K562 (cell line): ENCODE results near the gene QKI. TPM values are rescaled to one million over a fixed set of nuclear protein-coding genes. Genes with fewer than 3 reads are reported as not detected.

ENCODE experiments used
- BACH1 ChIP-seq: fragments of 200-800 bp; sonication (Bioruptor generic); IDR thresholded peaks from 2 replicates; pipeline ENCODE4 v1.6.1; 2016; ENCODE audit warnings: missing genetic modification characterization, missing compliant biosample characterization
- DEAF1 ChIP-seq: fragments of 450-650 bp; formaldehyde crosslinking; IDR thresholded peaks from 2 replicates; pipeline ENCODE4 v1.4.0; 2020; ENCODE audit warnings: mild to moderate bottlenecking, moderate library complexity
- ERF ChIP-seq: fragments of 450-650 bp; formaldehyde crosslinking; IDR thresholded peaks from 2 replicates; pipeline ENCODE4 v1.4.0; 2020; ENCODE audit warnings: mild to moderate bottlenecking, mixed read lengths
- ILF3 ChIP-seq: fragments of 450-650 bp; IDR thresholded peaks from 2 replicates; pipeline ENCODE4 v1.6.1; 2018; ENCODE audit warnings: antibody characterized with exemption, mild to moderate bottlenecking, moderate library complexity, borderline replicate concordance
- JUNB ChIP-seq: fragments of 450-650 bp; formaldehyde crosslinking; conservative IDR thresholded peaks from 2 replicates; pipeline ENCODE4 v1.4.0; 2020; ENCODE audit warnings: mild to moderate bottlenecking
- MAZ ChIP-seq, 2 experiments: fragments of 450-650 bp in 1 of 2; sonication (generic) in 1 of 2; formaldehyde crosslinking; IDR thresholded peaks in 1 of 2; conservative IDR thresholded peaks in 1 of 2; 2 replicates each; pipeline versions ENCODE4 v1.4.0 to v1.5.0; 2020; ENCODE audit warnings: mild to moderate bottlenecking in 1 of 2, missing genetic modification reagents in 1 of 2
- MCM2 ChIP-seq: fragments of 450-650 bp; IDR thresholded peaks from 2 replicates; pipeline ENCODE4 v1.6.1; 2017; ENCODE audit warnings: low read depth, mild to moderate bottlenecking
- NCOA1 ChIP-seq: fragments of 450-650 bp; IDR thresholded peaks from 2 replicates; pipeline ENCODE4 v1.6.1; 2016; ENCODE audit warnings: low read depth
- NCOR1 ChIP-seq: fragments of 450-650 bp; IDR thresholded peaks from 2 replicates; pipeline ENCODE4 v1.6.1; 2016; ENCODE audit warnings: mild to moderate bottlenecking, moderate library complexity
- NKRF ChIP-seq: fragments of 450-650 bp; IDR thresholded peaks from 2 replicates; pipeline ENCODE4 v1.6.1; 2016; ENCODE audit warnings: borderline replicate concordance
- POLR3A ChIP-seq: IDR thresholded peaks from 2 replicates; pipeline ENCODE4 v1.6.1; 2011; ENCODE audit warnings: borderline replicate concordance, mild to moderate bottlenecking, moderate library complexity; ENCODE audit not compliant: insufficient read length, insufficient read depth; ENCODE audit errors: extremely low read depth
- RAD51 ChIP-seq: fragments of 450-650 bp; IDR thresholded peaks from 2 replicates; pipeline ENCODE4 v1.7.1; 2016; ENCODE audit warnings: low read depth, mild to moderate bottlenecking, borderline replicate concordance
- RB1 ChIP-seq: fragments of 450-650 bp; IDR thresholded peaks from 2 replicates; pipeline ENCODE4 v1.6.1; 2017; ENCODE audit warnings: low read depth, mild to moderate bottlenecking
- RNF2 ChIP-seq: sonication (generic); IDR thresholded peaks from 2 replicates; pipeline ENCODE4 v1.6.1; 2016
- THRB ChIP-seq: fragments of 450-650 bp; formaldehyde crosslinking; conservative IDR thresholded peaks from 2 replicates; pipeline ENCODE4 v1.4.0; 2022; ENCODE audit warnings: mild to moderate bottlenecking, missing genetic modification characterization
- ZBED1 ChIP-seq: IDR thresholded peaks from 2 replicates; pipeline ENCODE4 v1.6.1; 2014
- ZFP91 ChIP-seq: sonication (generic); formaldehyde crosslinking; IDR thresholded peaks from 2 replicates; pipeline ENCODE4 v1.8.0; 2022; ENCODE audit warnings: mild to moderate bottlenecking, missing genetic modification reagents
- ZNF277 ChIP-seq: fragments of 250-450 bp; sonication (Bioruptor Pico); IDR thresholded peaks from 2 replicates; pipeline ENCODE4 v1.8.0; 2022; ENCODE audit warnings: inconsistent platforms, mild to moderate bottlenecking, moderate library complexity, borderline replicate concordance
- ZNF431 ChIP-seq: sonication (generic); formaldehyde crosslinking; IDR thresholded peaks from 2 replicates; pipeline ENCODE4 v1.8.0; 2022; ENCODE audit warnings: mild to moderate bottlenecking, missing genetic modification reagents
- ZNF699 ChIP-seq: fragments of 250-450 bp; sonication (Bioruptor Pico); IDR thresholded peaks from 2 replicates; pipeline ENCODE4 v1.8.0; 2021; ENCODE audit warnings: mild to moderate bottlenecking, moderate library complexity; ENCODE audit not compliant: insufficient replicate concordance
- ZNF780A ChIP-seq: fragments of 250-450 bp; sonication (Bioruptor Pico); IDR thresholded peaks from 2 replicates; pipeline ENCODE4 v1.5.0; 2021; ENCODE audit warnings: mild to moderate bottlenecking
- polyA plus RNA-seq, 8 experiments: library from polyadenylated mRNA; depleted of rRNA in 4 of 8; stranded (reverse) in 5 of 8; unstranded in 3 of 8; fragments of >200 nt; fragmentation: Nextera tagmentation in 2 of 8; fragmentation: Illumina TruSeq in 1 of 8; extraction: Ambion mirVana in 2 of 8; extraction: Trizol in 1 of 8; gene quantifications; 2 replicates each; pipeline versions ENCODE4 v1.2.1 to v1.2.3, GENCODE V29; 2011 to 2014; ENCODE audit warnings: inconsistent platforms in 1 of 8, missing spikeins in 1 of 8
- total RNA-seq, 7 experiments: library from RNA; depleted of rRNA in 6 of 7; stranded (reverse); fragments of >200 nt in 6 of 7; fragmentation: Illumina TruSeq in 2 of 7; extraction: Trizol in 2 of 7; gene quantifications; 2 replicates each; pipeline versions ENCODE4 v1.2.1 to v1.2.3, GENCODE V29; 2011 to 2021; ENCODE audit warnings: low replicate concordance in 1 of 7

The QKI gene
- total and polyA plus RNA-seq, 9 of the 15 experiments (the other 6 are each of a cell fraction or from before 2014, with no cell fraction given), result 20.4 to 215 (median 123) TPM

- TF ChIP-seq THRB (CRISPR knock-in tag) (no peak), RB1 (no peak), DEAF1 (CRISPR knock-in tag) (no peak), NCOA1 (peak; percentile 54; the same call in 1 of the 2 replicates), RNF2 (peak; percentile 58), ZNF699 (no peak), BACH1 (tag) (no peak; the same call in 1 of the 2 replicates), ZNF780A (no peak), ERF (CRISPR knock-in tag) (no peak), ZNF431 (no peak), ILF3 (no peak), MAZ (CRISPR knock-in tag; conservative IDR thresholded peaks at IDR 0.05 in 1 of 2, IDR thresholded peaks at IDR 0.05 in 1 of 2) (peak in 1 of 2 experiments; percentile 82; a peak in 2 of 4 replicates), JUNB (CRISPR knock-in tag) (peak; percentile 85), NCOR1 (peak; percentile 59), MCM2 (no peak), NKRF (no peak; the same call in 1 of the 2 replicates), POLR3A (no peak), RAD51 (no peak), ZFP91 (no peak), ZNF277 (no peak), ZBED1 (no peak)
Measured at GRCh38 chr6:163585932-163586437, 171.5 kb downstream of the QKI start (continued).
